Measurements from ENCODE around the gene CCNB1. TPM values are rescaled to one million over a fixed set of nuclear protein-coding genes. Genes with fewer than 3 reads are reported as not detected.

The CCNB1 gene
- total RNA-seq, 2 experiments from 2014 or later, result 163 to 205 TPM

GRCh38 chr5:69184621-69185020 is 17.7 kb downstream of the CCNB1 start:
- Mint-ChIP-seq H3K27me3 (no peaks in the 10 kb centered on the region), H3K36me3 (ENCODE audit: low read depth) (no peaks in the 10 kb centered on the region), H3K4me3 (no peak overlapping the region), H3K4me1 (peaks cover 3% of the 10 kb centered on the region), H3K27ac (no peak overlapping the region), H3K9me3 (ENCODE audit: low read depth) (no peaks in the 10 kb centered on the region)
- ChIA-PET POLR2A (no interaction called here), CTCF (no interaction called here)
- intact Hi-C loops (cut with DNase I, micrococcal nuclease), result no loop called here
- ATAC-seq (no peak), DNase-seq (no peak)

- DNase-seq (no peak), ATAC-seq (no peak)
- POLR2A ChIA-PET, result interaction anchor here (0.6 kb wide), 1 partner anchor 11 kb away, joined by 3 read pairs; no protein-coding TSS in a partner anchor
- Mint-ChIP-seq H3K4me3 (no peak overlapping the region), H3K36me3 (ENCODE audit: low read depth) (peaks cover 7% of the 10 kb centered on the region), H3K4me1 (peaks cover 8% of the 10 kb centered on the region), H3K27me3 (no peaks in the 10 kb centered on the region), H3K9me3 (ENCODE audit: low read depth) (no peaks in the 10 kb centered on the region), H3K27ac (no peak overlapping the region)
- CTCF ChIA-PET, result no interaction called here
- intact Hi-C loops (cut with DNase I, micrococcal nuclease), result no loop called here
These were observed 20.4 kb downstream of the CCNB1 start for GRCh38 chr5:69187342-69187741.

- Mint-ChIP-seq H3K9me3 (ENCODE audit: low read depth) (no peaks in the 10 kb centered on the region), H3K4me3 (peak overlapping the region; percentile 96), H3K27ac (peak overlapping the region; percentile 99), H3K36me3 (ENCODE audit: low read depth) (peaks cover 13% of the 10 kb centered on the region), H3K4me1 (peaks cover 8% of the 10 kb centered on the region), H3K27me3 (no peaks in the 10 kb centered on the region)
- intact Hi-C loops (cut with DNase I, micrococcal nuclease), result loop anchor here (1.0 to 2.0 kb wide), 9 partner anchors 21 to 181 kb away; partner anchors contain the start of genes AK6 (in 2 of the 2), RAD17 (in 2 of the 2), TAF9 (in 2 of the 2) and CCDC125 (in 1 of the 2)
- ATAC-seq (peak; percentile 1), DNase-seq (no peak)
- CTCF ChIA-PET, result no interaction called here
- POLR2A ChIA-PET, result interaction anchor here (1.5 to 2.1 kb wide), 2 partner anchors 22 to 95 kb away, joined by 6 to 11 read pairs; partner anchors contain the start of genes CCNB1 and SLC30A5
These were observed 21.8 kb downstream of the CCNB1 start for GRCh38 chr5:69188811-69189161.

DNA sequence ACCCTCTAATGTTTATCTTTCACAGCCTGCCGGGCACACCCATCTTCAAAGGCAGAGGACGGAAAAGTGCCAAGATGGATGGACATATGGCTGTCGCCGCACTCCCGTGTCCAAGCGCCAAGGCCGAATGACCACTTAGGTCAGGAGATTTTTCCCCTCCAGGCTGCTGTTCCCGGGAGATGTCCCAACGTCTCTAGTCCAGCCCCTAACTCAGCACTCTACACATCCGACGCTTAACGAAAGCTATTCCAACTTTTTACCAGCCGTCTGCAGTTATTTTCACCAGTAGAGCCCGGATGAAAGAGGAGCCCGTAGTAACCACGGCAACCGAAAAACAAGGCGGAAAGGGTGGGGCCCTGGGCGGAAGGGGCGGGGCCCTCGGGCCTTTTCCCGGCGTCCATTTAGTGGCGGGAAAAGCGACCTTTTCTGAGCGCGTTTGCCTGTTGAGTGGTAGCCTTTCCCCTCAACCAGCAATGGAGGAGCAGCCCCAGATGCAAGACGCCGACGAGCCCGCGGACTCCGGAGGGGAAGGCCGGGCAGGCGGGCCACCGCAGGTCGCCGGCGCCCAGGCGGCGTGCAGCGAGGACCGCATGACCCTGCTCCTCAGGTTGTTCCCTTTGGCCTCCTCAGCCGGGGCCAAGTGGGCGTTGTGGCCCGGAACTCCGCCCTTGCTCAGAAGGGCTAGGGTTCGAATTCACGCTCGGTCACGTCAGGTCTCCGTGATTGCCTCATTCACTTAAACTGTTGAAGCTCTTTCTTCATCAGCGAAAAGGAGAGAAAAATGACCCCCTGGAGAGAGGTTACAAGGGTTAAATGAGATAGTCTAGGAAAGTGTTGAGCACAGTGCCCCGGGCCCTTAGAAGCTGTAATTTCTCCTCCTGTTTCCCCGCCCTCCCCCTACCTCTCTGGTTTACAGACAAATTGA is 22.5 kb downstream of the CCNB1 start, which contains the start of gene CENPH:
Gene CENPH (plus strand): TSS at position 422 of the 925 bp plus-strand sequence. CDS start 52 bp downstream, at position 474.
- H3K4me1 Mint-ChIP-seq, result peaks cover 8% of the 10 kb centered on the region
- ChIA-PET POLR2A (interaction anchor here (0.6 to 2.1 kb wide), 6 partner anchors 8 to 96 kb away, joined by 3 to 11 read pairs (median 5); partner anchors contain the start of genes CCNB1 and SLC30A5), CTCF (interaction anchor here (0.8 to 1.4 kb wide), 8 partner anchors 9 to 165 kb away, joined by 3 to 7 read pairs (median 4); partner anchors contain the start of genes CCNB1 and CDK7)
- DNase-seq (peak; percentile 95), ATAC-seq (peak; percentile 90)
- intact Hi-C loops (cut with DNase I, micrococcal nuclease), result loop anchor here (1.0 to 2.0 kb wide), 9 partner anchors 22 to 180 kb away; partner anchors contain the start of genes AK6 (in 2 of the 2), CDK7 (in 2 of the 2), RAD17 (in 2 of the 2) and TAF9 (in 2 of the 2)
- peaks cover 14% of the 10 kb centered on the region for H3K36me3 Mint-ChIP-seq (ENCODE audit: low read depth)
- H3K27me3 Mint-ChIP-seq, result no peaks in the 10 kb centered on the region
- H3K9me3 Mint-ChIP-seq (ENCODE audit: low read depth), result no peaks in the 10 kb centered on the region
- peak within 1 kb of the TSS; percentile 99 for H3K27ac Mint-ChIP-seq
- peak within 1 kb of the TSS; percentile 96 for H3K4me3 Mint-ChIP-seq

DNA sequence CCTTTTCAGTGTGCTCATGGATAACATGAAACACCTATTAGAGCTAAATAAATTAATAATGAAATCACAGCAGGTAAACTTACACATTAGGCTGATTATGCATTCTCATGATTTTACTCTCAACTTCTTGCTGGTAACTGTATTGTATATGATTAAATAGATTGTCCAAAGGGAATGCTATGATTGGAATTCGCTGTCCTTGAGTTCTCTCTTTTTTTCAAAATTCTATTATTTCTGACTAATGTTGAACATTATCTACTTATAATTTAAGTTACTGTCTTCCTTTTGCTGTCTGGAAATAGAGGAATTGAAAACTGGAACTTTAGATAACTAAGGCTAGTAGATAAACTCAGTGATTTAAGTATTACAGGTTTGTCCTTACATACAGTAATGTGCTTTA is 35.5 kb downstream of the CCNB1 start:
- no peaks in the 10 kb centered on the region for H3K27me3 Mint-ChIP-seq
- ATAC-seq (no peak), DNase-seq (no peak)
- H3K4me1 Mint-ChIP-seq, result no peaks in the 10 kb centered on the region
- intact Hi-C loops (cut with DNase I, micrococcal nuclease), result no loop called here
- H3K4me3 Mint-ChIP-seq, result no peak overlapping the region
- H3K9me3 Mint-ChIP-seq (ENCODE audit: low read depth), result no peaks in the 10 kb centered on the region
- ChIA-PET POLR2A (no interaction called here), CTCF (no interaction called here)
- peaks cover 42% of the 10 kb centered on the region for H3K36me3 Mint-ChIP-seq (ENCODE audit: low read depth)
- no peak overlapping the region for H3K27ac Mint-ChIP-seq

DNA sequence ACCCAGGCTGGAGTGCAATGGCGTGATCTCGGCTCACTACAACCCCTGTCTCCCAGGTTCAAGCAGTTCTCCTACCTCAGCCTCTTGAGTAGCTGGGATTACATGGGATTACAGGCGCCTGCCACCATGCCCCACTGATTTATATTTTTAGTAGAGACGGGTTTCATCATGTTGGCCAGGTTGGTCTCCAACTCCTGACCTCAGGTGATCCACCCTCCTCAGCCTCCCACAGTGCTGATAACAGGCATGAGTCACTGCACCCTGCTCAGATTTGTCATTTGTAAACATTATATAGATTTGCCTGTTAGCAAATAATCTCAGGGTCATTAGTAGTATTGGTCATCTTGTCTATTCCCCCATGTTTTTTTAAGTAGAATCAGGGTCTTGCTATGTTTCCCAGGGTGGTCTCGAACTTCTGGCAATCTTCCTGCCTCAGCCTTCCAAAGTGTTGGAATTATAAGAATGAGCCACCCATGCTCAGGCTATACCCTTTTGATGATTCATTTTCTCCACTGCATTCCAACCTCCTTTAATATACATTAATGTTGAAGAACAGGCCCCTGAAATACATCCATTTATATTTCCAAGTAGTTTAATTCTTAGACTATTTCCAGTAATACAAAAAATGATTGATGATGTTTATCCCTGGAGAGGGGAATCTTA is 39.7 kb downstream of the CCNB1 start:
- ChIA-PET CTCF (no interaction called here), POLR2A (no interaction called here)
- peaks cover 32% of the 10 kb centered on the region for H3K36me3 Mint-ChIP-seq (ENCODE audit: low read depth)
- no peak overlapping the region for H3K4me3 Mint-ChIP-seq
- no peaks in the 10 kb centered on the region for H3K27me3 Mint-ChIP-seq
- H3K4me1 Mint-ChIP-seq, result no peaks in the 10 kb centered on the region
- DNase-seq, result no peak
- intact Hi-C loops (cut with DNase I, micrococcal nuclease), result no loop called here
- no peak for ATAC-seq
- H3K9me3 Mint-ChIP-seq (ENCODE audit: low read depth), result no peaks in the 10 kb centered on the region
- H3K27ac Mint-ChIP-seq, result no peak overlapping the region

DNA sequence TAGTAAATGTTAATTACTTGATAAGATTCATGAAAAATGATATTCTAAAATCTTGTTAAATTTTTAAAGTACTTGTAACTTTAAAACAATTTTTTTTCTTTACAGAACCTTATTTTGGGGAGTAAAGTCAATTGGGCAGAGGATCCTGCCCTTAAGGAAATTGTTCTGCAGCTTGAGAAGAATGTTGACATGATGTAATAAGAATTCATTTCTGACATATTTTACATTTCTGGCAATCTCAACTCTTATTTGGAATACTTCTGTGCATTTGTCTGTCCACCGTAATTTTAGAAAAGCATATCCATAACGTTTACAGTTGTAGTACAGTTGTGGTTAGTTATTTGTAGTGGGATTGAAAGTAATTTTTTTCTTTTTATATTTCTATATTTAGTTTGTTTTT is 42.7 kb downstream of the CCNB1 start:
- ATAC-seq (no peak), DNase-seq (no peak)
- Mint-ChIP-seq H3K4me3 (no peak overlapping the region), H3K27me3 (no peaks in the 10 kb centered on the region), H3K4me1 (no peaks in the 10 kb centered on the region), H3K27ac (no peak overlapping the region), H3K36me3 (ENCODE audit: low read depth) (peaks cover 24% of the 10 kb centered on the region), H3K9me3 (ENCODE audit: low read depth) (no peaks in the 10 kb centered on the region)
- ChIA-PET POLR2A (no interaction called here), CTCF (no interaction called here)
- intact Hi-C loops (cut with DNase I, micrococcal nuclease), result no loop called here

DNA sequence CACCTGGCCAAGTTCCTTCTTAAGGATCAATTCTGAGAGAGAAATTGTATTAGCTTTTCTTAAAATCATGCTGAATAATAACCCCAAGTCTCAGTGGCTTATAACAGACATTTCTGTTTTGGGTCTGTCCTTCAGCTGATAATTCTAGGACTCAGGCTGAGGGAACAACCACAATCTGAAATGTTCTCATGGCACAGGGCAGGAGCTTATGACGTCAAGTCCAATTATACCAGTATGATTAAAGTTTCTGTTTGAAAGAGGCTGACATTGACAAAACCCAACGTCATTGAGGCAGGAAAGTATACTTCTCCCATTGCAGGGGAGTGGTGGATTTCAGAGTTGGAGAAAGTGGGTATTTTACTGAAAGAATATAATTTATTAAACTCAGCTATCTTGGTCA is 44.2 kb downstream of the CCNB1 start:
- CTCF ChIA-PET, result interaction anchor here (1.2 to 1.4 kb wide), 2 partner anchors 11 to 14 kb away, joined by 4 read pairs; no protein-coding TSS in a partner anchor
- no peaks in the 10 kb centered on the region for H3K27me3 Mint-ChIP-seq
- peaks cover 2% of the 10 kb centered on the region for H3K4me1 Mint-ChIP-seq
- H3K9me3 Mint-ChIP-seq (ENCODE audit: low read depth), result no peaks in the 10 kb centered on the region
- intact Hi-C loops (cut with DNase I, micrococcal nuclease), result no loop called here
- no peak overlapping the region for H3K27ac Mint-ChIP-seq
- DNase-seq (no peak), ATAC-seq (no peak)
- H3K4me3 Mint-ChIP-seq, result no peak overlapping the region
- H3K36me3 Mint-ChIP-seq (ENCODE audit: low read depth), result peaks cover 22% of the 10 kb centered on the region
- POLR2A ChIA-PET, result interaction anchor here (0.9 kb wide), 1 partner anchor 11 kb away, joined by 4 read pairs; no protein-coding TSS in a partner anchor

DNA sequence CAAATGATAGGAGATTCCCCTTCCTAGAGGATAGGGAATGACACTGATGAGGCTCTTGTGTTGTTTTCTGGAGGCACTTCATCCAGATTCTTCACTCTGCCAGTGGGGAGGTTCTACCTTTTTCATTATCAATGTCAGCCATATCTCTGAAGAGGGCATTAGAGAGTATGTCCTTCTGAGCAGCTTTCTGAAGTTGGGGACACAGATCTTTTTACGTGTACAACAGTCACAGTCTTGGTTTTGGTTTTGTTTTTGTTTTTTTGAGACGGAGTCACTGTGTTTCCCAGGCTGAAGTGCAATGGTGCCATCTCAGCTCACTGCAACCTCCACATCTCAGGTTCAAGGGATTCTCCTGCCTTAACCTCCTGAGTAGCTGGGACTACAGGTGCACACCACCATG is 45.1 kb downstream of the CCNB1 start:
- Mint-ChIP-seq H3K27ac (no peak overlapping the region), H3K9me3 (ENCODE audit: low read depth) (no peaks in the 10 kb centered on the region), H3K27me3 (no peaks in the 10 kb centered on the region), H3K36me3 (ENCODE audit: low read depth) (peaks cover 17% of the 10 kb centered on the region), H3K4me1 (peaks cover 5% of the 10 kb centered on the region), H3K4me3 (no peak overlapping the region)
- intact Hi-C loops (cut with DNase I, micrococcal nuclease), result no loop called here
- POLR2A ChIA-PET, result no interaction called here
- CTCF ChIA-PET, result interaction anchor here (1.4 kb wide), 1 partner anchor 12 kb away, joined by 4 read pairs; no protein-coding TSS in a partner anchor
- DNase-seq (no peak), ATAC-seq (no peak)

DNA sequence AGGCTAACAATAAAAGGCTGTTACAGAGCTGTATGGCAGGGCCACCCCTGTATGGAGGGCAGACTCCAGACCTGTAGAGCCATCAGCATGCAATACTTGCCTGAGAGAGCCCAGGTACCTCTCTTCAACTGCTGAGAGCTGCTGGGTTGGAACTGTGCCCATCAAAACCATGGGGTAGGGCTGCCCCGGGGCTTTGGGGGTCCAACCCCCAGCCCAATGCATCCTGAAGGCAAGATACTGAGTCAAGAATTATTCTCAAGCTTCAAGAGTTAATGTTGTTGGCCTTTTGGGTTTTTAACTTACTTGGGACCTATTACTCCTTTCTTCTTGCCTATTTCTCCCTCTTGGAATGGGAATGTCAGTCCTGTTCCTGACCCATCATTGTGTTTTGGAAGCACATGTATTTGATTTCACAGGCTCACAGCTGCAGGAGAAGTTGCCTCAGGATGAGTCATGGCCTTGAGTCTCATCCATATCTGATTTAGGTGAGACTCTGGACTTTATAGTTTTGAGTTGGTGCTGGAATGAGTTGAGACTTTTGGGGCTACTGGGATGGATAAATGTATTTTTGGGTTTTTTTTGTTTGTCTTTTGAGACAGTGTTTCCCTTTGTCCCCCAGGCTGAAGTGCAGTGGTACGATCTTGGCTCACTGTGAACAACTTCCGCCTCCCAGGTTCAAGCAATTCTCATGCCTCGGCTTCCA is 46.7 kb downstream of the CCNB1 start:
- POLR2A ChIA-PET, result no interaction called here
- ATAC-seq, result no peak
- CTCF ChIA-PET, result interaction anchor here (1.2 kb wide), 1 partner anchor 24 kb away, joined by 4 read pairs; no protein-coding TSS in a partner anchor

GRCh38 chr5:69217151-69217511 is 50.2 kb downstream of the CCNB1 start:
- H3K27ac Mint-ChIP-seq, result peak overlapping the region; percentile 95

More for the DNA sequence above, 46.7 kb downstream of the CCNB1 start:
- peaks cover 11% of the 10 kb centered on the region for H3K4me1 Mint-ChIP-seq
- H3K36me3 Mint-ChIP-seq (ENCODE audit: low read depth), result peaks cover 13% of the 10 kb centered on the region
- H3K27me3 Mint-ChIP-seq, result no peaks in the 10 kb centered on the region
- no peak overlapping the region for H3K4me3 Mint-ChIP-seq
- intact Hi-C loops (cut with DNase I, micrococcal nuclease), result no loop called here
- no peak overlapping the region for H3K27ac Mint-ChIP-seq
- no peaks in the 10 kb centered on the region for H3K9me3 Mint-ChIP-seq (ENCODE audit: low read depth)
- DNase-seq, result no peak

More at GRCh38 chr5:69217151-69217511, 50.2 kb downstream of the CCNB1 start:
- peaks cover 11% of the 10 kb centered on the region for H3K36me3 Mint-ChIP-seq (ENCODE audit: low read depth)
- intact Hi-C loops (cut with DNase I, micrococcal nuclease), result loop anchor here (1.0 kb wide), 6 partner anchors 17 to 152 kb away; partner anchors contain the start of genes CDK7 (in 2 of the 2), CENPH (in 2 of the 2), AK6 (in 1 of the 2) and CCDC125 (in 1 of the 2)
- no peaks in the 10 kb centered on the region for H3K9me3 Mint-ChIP-seq (ENCODE audit: low read depth)
- no peaks in the 10 kb centered on the region for H3K27me3 Mint-ChIP-seq
- ATAC-seq (no peak), DNase-seq (no peak)
- peaks cover 18% of the 10 kb centered on the region for H3K4me1 Mint-ChIP-seq
- peak overlapping the region; percentile 91 for H3K4me3 Mint-ChIP-seq
- POLR2A ChIA-PET, result interaction anchor here (0.6 to 1.2 kb wide), 6 partner anchors 18 to 124 kb away, joined by 3 to 6 read pairs (median 4); partner anchors contain the start of genes CDK7, CENPH and SLC30A5
- CTCF ChIA-PET, result no interaction called here

Measured in activated CD4-positive, alpha-beta T cell treated with anti-CD3 and anti-CD28 coated beads for 36 hours (primary cell).